Lower leg skin (tissue), 3 donors: ENCODE results near the gene TESK1.
"Not testable (repeated sequence)": the region's sequence is repeated elsewhere in the genome, so short reads cannot be mapped to it uniquely, and the experiment has no call there.

Experiments
- CTCF ChIP-seq, 3 donors: fragments of 450-650 bp; IDR thresholded peaks; one replicate each; pipeline ENCODE4 v1.5.1; 2016; ENCODE audit warnings: antibody characterized with exemption in 3 of 3, mild to moderate bottlenecking in 3 of 3, moderate library complexity in 2 of 3
- POLR2A ChIP-seq, 2 donors: fragments of 450-650 bp; IDR thresholded peaks; one replicate each; pipeline ENCODE4 v1.6.1; 2016 to 2017; ENCODE audit warnings: antibody characterized with exemption in 2 of 2, mild to moderate bottlenecking in 1 of 2, moderate library complexity in 1 of 2

- not testable (repeated sequence) for TF ChIP-seq CTCF, POLR2A (IDR thresholded peaks at IDR 0.05)
These were observed 21.5 kb upstream of the TESK1 start for GRCh38 chr9:35583521-35583920.
